Renal cortex interstitium (tissue), 11 donors: ENCODE results near the gene RPS23. TPM values are rescaled to one million over a fixed set of nuclear protein-coding genes. Genes with fewer than 3 reads are reported as not detected.
"Not testable (repeated sequence)": the region's sequence is repeated elsewhere in the genome, so short reads cannot be mapped to it uniquely, and the experiment has no call there.

ENCODE experiments used
- DNase-seq, 11 donors: peaks; one replicate each; pipeline ENCODE4 v3.0.0-alpha.2; 2013; ENCODE audit warnings: low read depth in 9 of 11, low spot score in 4 of 11; ENCODE audit errors: extremely low read depth in 1 of 11
- polyA plus RNA-seq, 3 donors: library from polyadenylated mRNA; unstranded; fragments of 120-200 nt; gene quantifications; one replicate each; pipeline ENCODE4 v1.2.1, GENCODE V29; 2013; ENCODE audit not compliant: insufficient read length in 3 of 3

The RPS23 gene
- polyA plus RNA-seq, 3 donors: 2,292 to 2,940 (median 2,910) TPM

DNA sequence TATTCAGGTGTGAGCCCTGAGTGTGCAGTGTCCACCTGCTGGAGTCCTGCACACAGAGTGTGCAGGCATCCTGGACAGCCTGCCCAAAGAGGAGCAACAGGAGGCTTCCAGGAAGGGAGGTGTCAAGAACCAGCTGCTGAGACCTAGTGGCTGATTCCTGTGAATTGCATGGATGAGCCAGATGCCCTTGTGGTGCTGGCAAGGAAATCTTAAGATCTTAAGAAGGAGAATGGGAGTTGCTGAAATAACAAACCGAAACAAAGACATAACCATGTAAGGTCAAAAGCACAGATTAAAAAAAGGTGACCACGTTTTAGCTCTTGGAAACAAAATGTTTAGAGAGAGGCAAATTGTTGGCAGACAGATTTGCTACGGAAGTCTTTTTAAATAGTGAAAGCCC is 29.3 kb upstream of the RPS23 start:
- no peak for DNase-seq

DNA sequence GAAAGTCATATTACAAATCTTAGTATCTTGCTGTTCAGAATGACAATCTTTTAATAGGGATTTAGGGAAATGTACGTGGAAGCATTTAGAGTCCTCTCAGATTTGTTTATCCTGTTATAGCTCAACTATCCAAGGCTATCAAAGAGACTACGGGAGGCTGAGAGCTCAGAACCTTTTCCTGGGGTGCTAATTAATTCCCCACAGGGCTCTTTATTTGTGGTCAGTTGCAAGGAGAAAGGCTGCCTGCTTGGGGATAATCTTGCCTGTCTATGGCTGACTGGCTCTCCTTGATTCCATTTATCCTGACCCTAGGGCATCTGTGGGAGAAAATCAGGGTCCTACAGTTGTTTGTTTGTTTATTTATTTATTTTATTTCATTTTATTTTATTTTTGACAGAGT is 28.0 kb upstream of the RPS23 start:
- no peak for DNase-seq

DNA sequence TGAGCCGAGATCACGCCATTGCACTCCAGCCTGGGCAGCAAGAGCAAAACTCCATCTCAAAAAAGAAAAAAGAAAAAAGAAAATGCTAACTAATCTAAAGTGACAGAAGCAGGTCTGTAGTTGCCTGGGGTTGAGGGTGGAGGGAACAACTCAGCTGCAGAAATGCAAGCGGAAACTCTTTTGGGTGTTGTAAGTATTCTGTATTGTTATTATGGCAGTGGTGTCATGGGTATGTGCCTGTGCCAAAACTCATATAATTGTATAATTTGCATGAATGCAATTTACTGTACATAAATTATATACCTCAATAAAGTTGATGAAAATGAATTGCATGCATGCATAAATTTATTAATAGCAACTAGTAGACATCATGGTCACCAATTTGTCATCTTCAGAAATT is 23.0 kb upstream of the RPS23 start:
- no peak for DNase-seq

DNA sequence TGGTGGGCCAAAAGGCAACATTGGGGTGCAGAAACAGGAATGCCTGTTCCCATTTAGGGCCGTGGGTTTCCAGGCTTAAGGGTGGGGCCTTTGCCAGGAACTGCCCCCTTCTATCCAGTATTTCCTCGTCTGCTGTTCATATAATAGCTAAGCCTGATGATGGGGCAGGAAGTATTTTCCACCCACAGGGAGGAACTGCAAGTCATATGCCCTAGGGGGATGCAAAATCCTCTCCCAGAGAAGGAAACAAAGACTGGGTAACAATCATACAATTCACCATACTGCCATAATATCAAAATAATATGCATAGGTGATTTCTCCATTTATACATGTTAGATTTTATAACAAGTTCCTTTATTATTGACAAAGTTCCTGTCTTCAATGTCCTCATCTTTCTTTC is 20.5 kb upstream of the RPS23 start:
- no peak for DNase-seq

DNA sequence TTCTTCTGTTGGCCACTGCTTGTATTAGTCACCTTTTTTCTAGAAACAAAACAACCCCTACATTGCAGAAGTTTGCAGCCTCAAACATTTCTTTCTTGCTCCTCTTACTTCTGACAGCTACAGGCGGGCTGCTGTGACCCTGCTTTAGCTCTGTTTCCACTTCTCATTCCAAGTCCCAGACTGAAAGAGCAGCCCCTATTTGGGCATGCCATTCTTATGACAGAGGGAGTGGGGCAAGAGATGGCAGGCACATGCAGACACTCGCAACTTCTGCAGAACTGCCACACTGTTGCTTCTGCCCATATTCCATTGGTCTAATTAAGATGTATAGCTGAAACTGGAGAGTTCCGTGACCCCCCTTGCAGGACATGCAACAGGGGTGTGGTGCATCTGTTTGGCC is 19.6 kb upstream of the RPS23 start:
- no peak for DNase-seq

DNA sequence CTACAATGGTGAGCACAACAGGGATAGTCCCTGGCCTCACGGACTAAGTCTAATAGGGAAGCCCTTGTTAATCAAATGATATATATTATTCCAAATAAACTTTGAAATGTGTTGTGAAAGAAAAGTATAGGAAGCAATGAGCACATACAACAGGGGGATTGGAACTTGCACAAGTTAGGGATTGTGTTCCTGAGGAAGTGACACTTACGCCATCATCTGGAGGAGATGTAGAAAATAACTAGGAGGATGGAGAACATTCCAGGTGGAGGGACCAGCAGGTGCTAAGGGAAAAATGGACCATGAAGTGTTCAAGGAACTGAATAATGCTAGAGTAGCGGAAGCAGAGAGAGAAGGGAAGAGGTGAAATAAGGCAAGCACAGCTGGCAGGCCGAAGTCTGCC is 18.8 kb upstream of the RPS23 start:
- DNase-seq: no peak

DNA sequence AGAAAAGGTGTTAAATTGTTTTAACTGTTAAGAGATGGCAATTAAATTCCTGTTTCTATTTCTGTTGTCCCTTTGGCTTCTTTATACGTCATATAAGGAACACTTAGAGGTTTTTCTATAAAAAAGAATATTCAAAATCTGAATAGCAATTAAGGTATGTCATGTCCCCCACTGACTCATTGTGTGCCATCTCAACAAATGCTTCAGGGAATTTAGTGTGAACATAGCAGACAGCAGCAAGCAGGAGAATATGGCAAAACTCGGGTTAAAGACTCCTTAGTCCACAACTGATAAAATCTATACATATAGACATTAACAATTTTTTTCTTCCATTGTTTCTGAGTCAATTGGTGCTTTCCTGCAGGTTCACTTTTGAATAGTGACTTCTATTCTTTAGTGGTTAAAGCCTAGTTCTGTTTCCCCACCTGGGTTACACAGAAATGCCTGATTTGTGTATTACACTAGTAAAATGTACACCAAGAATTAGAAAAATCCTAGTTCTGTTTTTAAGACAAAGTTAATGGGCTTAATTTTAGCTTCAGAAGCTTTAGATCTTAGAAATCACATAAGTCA is 17.9 kb upstream of the RPS23 start:
- no peak for DNase-seq

DNA sequence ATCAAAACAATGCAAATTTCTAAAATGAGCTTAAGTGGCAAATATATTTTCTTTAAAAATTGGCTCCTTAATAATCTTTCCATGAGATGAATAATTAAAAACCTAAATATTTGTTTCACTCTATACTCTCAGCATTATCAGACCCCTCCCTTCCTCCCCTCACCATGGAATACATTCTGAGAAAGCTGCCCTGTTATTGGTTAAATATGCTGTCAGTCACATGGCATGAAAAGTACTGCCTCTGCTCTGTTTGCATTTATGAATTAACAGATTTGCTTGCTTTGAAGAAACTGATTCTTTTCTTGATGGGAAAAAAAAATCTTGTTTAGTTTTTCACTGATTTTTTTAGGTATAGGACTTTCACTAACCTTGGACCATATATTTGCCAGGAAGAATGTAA is 17.0 kb upstream of the RPS23 start:
- no peak for DNase-seq

DNA sequence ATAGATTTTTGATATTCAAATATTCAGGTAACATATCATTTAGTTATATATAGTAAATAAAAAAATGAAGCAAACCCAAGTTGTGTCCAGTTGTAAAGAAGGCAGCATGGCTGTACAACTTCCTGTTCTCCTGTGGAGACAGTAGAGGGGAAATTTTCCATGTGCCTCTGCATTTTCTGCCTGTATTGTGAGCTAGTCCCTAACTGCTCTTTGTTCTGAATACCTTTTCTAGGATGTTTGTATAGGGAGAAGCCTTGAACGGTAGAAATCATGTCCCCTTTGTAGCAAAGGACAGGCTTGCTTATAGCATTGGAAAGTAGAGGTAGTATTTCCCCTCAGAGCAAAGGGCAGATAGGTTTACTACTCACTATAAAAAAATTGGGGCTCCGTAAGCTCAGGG is 13.3 kb upstream of the RPS23 start:
- no peak for DNase-seq

DNA sequence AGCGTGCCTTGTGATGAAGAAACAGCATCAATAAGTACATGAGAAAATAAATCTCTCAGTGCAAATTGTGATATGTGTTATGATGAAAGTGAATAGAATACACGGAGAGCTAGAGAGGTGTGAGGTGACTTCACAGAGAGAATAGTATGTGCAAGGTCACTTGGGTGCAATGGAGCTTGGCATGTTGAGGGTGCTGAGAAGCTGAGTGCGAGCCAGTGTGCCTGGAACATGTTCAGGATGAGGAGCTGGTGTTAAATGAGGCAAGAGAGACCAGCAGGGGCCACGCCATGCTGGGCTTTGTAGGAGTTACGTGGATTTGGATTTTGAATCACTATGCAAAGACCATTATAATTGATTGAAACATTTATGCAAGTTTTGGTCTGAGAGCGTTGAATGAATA is 12.8 kb upstream of the RPS23 start:
- DNase-seq: no peak

DNA sequence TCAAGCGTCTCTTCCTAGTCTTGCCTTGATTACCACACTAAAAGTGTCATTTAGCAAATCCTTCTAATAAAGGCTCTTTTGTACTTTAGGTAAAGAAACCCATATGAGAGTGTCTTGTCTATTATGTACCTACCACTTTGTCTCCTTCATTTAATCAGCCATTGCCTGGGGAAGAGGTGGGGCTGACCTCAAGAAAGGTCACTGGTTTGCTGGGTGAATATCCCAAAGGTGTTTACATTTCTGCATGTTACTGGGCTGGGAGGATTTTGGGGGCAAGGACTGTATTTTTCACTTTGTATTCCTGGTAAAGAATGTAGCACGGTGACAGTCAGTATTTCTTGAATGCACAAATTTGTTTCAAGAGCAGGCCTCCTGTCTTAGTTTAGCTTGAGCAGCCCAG is 11.9 kb upstream of the RPS23 start:
- no peak for DNase-seq

DNA sequence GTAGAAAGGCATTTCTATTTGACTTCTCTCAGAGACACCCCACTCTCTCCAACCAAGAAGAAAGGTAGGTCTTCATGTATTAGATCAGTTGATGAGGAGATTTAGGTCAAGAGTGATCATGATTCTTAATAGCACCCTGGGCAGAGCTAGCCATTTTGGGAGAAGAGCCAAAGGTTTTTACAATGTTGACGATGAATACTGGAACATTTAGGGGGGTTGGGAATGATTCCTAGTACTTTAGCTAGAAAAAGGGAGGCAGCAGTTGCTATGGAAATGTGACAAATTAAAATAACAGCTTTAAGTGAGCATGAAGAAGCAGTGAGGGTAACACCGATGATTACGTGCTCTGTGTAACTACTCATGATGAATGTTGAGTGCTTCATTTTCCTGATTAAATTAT is 9.5 kb upstream of the RPS23 start:
- DNase-seq: no peak

DNA sequence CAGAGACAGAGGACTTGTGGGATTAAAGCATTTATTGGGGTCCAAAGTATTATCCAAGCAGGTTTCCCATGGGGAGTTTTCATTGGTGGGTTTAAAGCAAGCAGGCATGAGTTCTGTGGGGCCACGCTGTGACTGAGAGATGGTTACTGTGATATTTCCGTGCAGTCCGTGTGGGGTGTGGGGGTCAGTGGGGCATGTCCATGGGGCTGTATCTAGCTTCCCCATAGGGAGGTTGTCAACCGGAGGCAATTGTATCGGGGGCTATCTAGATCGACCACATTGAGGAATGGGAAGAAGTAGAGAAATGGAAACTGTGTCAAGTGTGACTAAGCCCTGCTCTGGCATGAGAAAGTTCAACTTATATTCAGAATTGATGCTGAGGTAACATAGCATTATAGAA is 7.1 kb upstream of the RPS23 start:
- no peak for DNase-seq

DNA sequence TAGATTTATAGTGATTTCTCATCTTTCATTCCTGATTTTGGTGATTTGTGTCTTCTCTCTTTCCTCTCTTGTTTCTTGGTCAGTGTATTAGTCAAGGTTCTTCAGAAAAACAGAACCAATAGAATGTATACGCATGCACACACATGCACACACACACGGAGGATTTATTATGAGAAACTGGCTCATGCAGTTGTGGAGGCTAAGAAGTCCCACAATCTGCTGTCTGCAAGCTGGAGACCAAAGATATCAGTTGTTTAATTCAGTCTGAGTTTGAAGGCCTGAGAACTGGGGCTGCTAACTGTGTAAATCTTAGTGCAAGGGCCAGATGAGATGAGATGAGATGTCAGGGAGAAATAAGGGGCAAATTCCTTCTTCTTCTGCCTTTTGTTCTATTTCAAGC is 5.7 kb upstream of the RPS23 start:
- DNase-seq: no peak

DNA sequence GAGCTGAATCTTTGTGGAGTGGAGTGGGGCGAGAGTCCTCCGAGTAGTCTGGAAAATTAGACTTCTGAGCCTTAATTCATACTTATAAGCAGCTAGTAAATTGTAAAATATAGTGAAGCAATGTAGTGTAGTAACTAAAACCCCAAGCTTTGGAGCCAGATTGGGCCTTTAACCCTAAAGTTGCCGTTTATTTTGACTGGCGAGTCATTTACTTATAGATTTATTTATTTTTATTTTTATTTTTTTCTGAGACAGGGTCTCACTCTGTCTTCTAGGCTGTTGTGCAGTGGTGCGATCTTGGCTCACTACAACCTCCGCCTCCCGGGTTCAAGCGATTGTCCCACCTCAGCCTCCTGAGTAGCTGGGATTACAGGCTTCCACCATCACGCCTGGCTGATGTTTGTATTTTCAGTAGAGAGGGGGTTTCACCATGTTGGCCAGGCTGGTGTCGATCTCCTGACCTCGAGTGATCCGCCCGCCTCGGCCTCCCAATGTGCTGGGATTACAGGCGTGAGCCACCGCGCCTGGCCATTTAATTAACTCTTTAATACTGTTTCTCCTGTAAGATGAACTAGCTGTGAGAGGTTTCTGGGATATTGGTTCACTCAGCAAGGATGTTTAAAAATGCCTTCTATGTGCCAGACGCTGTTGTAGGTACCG is 687 bp upstream of the RPS23 start:
- DNase-seq: no peak

DNA sequence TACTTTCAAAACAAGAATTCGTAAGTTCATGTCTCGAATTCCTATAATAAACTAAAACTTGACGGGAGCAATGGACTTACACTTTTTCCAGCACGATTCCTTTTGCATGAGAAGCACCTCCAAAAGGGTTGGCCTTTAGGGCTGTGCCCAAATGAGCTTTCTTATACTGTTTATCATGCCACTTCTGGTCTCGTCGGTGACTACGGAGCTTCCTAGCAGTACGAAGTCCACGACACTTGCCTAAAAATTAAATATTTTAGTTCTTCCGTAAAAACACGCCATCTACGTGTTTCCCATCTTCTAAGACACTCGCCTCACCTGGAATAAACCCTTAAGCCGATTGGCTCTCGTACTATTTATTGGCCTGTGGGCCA is 554 bp downstream of the RPS23 start:
- DNase-seq: peak in 1 of 11 donors; percentile 9

DNA sequence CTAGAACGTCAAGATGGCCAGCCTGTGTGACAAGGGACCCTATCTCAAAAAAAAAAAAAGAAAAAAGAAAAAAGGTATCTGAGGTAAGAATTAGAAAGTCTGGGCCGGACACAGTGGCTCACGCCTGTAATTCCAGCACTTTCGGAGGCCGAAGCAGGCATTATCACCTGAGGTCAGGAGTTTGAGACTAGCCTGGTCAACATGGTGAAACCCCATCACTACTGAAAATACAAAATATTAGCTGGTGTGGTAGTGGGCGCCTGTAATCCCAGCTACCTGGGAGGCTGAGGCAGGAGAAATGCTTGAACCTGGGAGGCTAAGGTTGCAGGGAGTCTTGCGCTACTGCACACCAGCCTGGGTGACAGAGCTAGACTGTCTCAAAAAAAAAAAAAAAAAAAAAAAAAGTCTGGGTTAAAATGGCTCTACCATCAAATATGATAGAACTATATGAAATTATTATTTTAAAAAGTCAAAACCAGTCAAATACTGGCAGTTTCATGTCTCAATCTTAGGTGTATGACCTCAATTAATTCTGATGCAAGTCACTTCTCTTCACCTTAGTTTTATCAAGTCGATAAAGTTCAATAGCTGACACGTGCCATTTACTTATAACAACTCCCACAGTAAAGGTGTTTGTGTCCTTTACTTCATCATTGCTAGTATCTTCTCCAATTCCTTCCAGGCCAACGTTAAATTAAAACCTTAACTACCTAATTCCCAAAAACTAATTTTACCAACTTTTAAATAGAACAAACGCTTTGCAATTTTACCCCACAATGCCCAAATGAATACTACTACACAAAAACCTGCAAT is 1.1 kb downstream of the RPS23 start:
- DNase-seq: no peak

DNA sequence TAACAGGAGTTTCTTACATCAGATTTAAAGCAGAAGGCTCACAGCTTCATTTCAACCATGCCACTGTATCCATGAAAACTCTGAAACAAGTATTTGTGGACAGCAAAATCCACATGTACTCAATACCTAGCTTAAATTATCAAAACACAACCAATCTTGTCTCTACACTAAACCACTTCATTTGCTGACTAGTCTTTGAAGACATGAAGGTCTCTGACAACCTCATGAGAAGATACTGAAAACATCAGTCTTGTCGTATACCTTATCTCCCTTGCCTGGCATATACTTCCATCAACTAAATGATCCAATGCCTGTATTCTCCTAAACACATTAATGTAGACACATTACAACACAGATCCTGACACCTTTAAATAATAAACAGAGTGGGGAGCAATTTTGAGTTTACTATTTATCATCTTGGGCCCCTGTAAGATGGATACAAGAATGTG is 2.9 kb downstream of the RPS23 start:
- DNase-seq: no peak

DNA sequence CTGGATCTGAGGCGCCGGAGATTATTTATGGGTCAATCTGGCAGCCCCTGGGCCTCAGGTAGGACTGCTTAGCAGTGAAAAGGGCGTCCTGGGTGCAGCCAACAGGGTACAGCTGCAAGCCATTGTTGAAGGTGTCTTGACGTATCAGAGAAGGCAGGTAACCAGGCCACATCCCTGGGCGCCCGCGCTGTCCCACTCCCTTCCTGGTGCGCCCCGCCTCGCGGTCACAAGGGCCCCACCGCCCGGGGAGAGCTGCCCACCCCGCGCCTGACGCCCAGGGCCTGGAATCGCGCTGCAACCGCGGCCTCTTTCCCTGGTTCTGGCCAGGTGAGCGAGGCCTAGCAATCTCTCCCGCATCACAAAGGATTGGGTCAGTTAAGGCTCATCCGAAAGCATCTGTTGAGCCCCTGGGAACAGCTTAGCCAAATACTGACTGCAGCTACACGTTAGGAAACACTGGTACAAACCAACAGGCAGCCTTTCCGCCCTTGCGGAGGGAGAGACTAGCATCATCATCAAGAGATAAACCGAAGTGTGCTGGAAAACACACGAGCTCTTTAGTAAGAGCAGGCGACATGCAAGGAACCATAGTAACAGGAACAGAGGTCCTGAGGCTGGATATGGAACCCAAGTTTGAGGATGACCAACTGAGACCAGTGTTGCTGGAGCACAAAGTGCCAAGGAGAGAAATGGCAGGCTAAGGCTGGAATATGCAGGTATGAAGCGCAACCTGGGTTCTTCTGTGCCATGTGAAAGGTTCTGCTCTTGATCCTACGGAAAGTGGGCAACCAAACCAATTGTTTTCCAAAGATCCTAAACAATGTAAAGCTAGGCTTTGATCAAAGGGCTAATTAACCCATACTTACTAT is 3.6 kb downstream of the RPS23 start:
- no peak for DNase-seq

DNA sequence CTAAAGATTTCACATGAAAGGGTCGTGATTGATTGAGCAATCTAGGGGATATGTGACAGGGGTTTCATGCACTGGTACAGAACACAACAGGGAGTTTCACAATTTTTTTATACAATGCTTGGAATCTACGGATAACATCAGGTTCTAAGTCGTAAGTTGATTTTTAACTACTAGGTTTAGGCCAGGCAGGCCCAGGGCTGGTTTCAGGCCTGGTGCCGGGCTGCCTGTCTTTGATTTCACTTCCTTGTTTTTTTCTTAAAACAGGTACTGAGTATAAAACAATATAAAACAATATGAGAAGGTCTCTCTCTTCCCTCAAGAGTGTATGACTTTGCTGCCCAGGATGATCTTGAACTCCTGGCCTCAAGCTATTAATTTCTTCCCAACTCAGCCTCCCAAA is 4.7 kb downstream of the RPS23 start:
- DNase-seq: not testable (repeated sequence)
